WTC11 (cell line): ENCODE results near the gene RNF17. TPM values are rescaled to one million over a fixed set of nuclear protein-coding genes. Genes with fewer than 3 reads are reported as not detected.

Experiments
- ATAC-seq: fragments of 200-7000 bp; cut with Tn5 transposase; 2 replicates; pipeline ENCODE4 v1.10.0; 2021; ENCODE audit warnings: mild to moderate bottlenecking, moderate library complexity
- CTCF ChIA-PET: fragments of 300-600 bp; sonication (Branson Sonifier 250); formaldehyde crosslinking; loops from one replicate; lab custom pipeline; 2021; ENCODE audit warnings: antibody characterized with exemption; lab: Charles Lee
- POLR2A ChIA-PET: fragments of 350-600 bp; sonication (Branson Sonifier 250); formaldehyde crosslinking; loops from one replicate; lab custom pipeline; 2021; ENCODE audit warnings: antibody characterized with exemption; lab: Charles Lee
- DNase-seq: peaks from one replicate; pipeline ENCODE4 v3.0.0; 2021; ENCODE audit warnings: low spot score
- H3K27ac Mint-ChIP-seq: 2 replicates; pipeline ENCODE4 v1.8.0; 2021; ENCODE audit warnings: mixed read lengths
- H3K27me3 Mint-ChIP-seq: 2 replicates; pipeline ENCODE4 v1.8.0; 2021; ENCODE audit warnings: low read depth, mild to moderate bottlenecking, moderate library complexity, mixed read lengths
- H3K36me3 Mint-ChIP-seq: 2 replicates; pipeline ENCODE4 v1.8.0; 2021; ENCODE audit warnings: mixed read lengths
- H3K4me1 Mint-ChIP-seq: 2 replicates; pipeline ENCODE4 v1.8.0; 2022; ENCODE audit warnings: mixed read lengths
- H3K4me3 Mint-ChIP-seq: 2 replicates; pipeline ENCODE4 v1.8.0; 2021; ENCODE audit warnings: mild to moderate bottlenecking, moderate library complexity, mixed read lengths
- H3K9me3 Mint-ChIP-seq: 2 replicates; pipeline ENCODE4 v1.8.0; 2021; ENCODE audit warnings: mixed read lengths
- CBFB ChIP-seq: sonication (generic); formaldehyde crosslinking; IDR thresholded peaks from 2 replicates; pipeline ENCODE4 v1.8.1; 2022; ENCODE audit warnings: mild to moderate bottlenecking, low read depth, missing genetic modification reagents
- CREM ChIP-seq: sonication (generic); formaldehyde crosslinking; IDR thresholded peaks from 2 replicates; pipeline ENCODE4 v1.8.1; 2022; ENCODE audit warnings: mild to moderate bottlenecking, missing genetic modification reagents, moderate library complexity
- ESRRA ChIP-seq: sonication (generic); formaldehyde crosslinking; IDR thresholded peaks from 2 replicates; pipeline ENCODE4 v1.8.1; 2022; ENCODE audit warnings: mild to moderate bottlenecking, missing genetic modification reagents, borderline replicate concordance
- FOXJ3 ChIP-seq: sonication (generic); formaldehyde crosslinking; IDR thresholded peaks from 2 replicates; pipeline ENCODE4 v1.9.0; 2021; ENCODE audit warnings: missing genetic modification reagents, mild to moderate bottlenecking, borderline replicate concordance
- KAT7 ChIP-seq: sonication (generic); formaldehyde crosslinking; IDR thresholded peaks from 2 replicates; pipeline ENCODE4 v1.8.1; 2023; ENCODE audit warnings: missing genetic modification reagents, mild to moderate bottlenecking, borderline replicate concordance
- NFATC4 ChIP-seq: fragments of 250-450 bp; sonication (Bioruptor Pico); IDR thresholded peaks from 2 replicates; pipeline ENCODE4 v1.9.0; 2021; ENCODE audit warnings: mild to moderate bottlenecking
- NFYB ChIP-seq: sonication (generic); formaldehyde crosslinking; conservative IDR thresholded peaks from 2 replicates; pipeline ENCODE4 v1.8.0; 2022; ENCODE audit warnings: low read depth, missing genetic modification reagents
- PRRX2 ChIP-seq: fragments of 250-450 bp; sonication (Bioruptor Pico); IDR thresholded peaks from 2 replicates; pipeline ENCODE4 v1.8.0; 2021; ENCODE audit warnings: mild to moderate bottlenecking
- SP1 ChIP-seq: sonication (generic); formaldehyde crosslinking; conservative IDR thresholded peaks from 2 replicates; pipeline ENCODE4 v1.8.1; 2022; ENCODE audit warnings: missing genetic modification reagents
- TCF7 ChIP-seq: sonication (generic); formaldehyde crosslinking; IDR thresholded peaks from 2 replicates; pipeline ENCODE4 v1.8.0; 2022; ENCODE audit warnings: mild to moderate bottlenecking, low read depth, missing genetic modification reagents, moderate library complexity
- ZNF121 ChIP-seq: sonication (generic); formaldehyde crosslinking; IDR thresholded peaks from 2 replicates; pipeline ENCODE4 v1.8.0; 2023; ENCODE audit warnings: missing genetic modification reagents
- ZNF219 ChIP-seq: sonication (generic); formaldehyde crosslinking; IDR thresholded peaks from 2 replicates; pipeline ENCODE4 v1.8.0; 2023; ENCODE audit warnings: missing genetic modification reagents, mild to moderate bottlenecking, borderline replicate concordance
- ZNF232 ChIP-seq: sonication (generic); formaldehyde crosslinking; IDR thresholded peaks from 2 replicates; pipeline ENCODE4 v1.8.0; 2022; ENCODE audit warnings: mild to moderate bottlenecking, missing genetic modification reagents
- ZNF416 ChIP-seq: fragments of 250-450 bp; sonication (Bioruptor Pico); IDR thresholded peaks from 2 replicates; pipeline ENCODE4 v1.9.0; 2021; ENCODE audit warnings: mild to moderate bottlenecking, inconsistent platforms
- total RNA-seq: library from RNA; stranded (reverse); gene quantifications from 3 replicates; pipeline ENCODE4 v1.2.3, GENCODE V29; 2021
- TF ChIP-seq, protein P1 (sequence below): fragments of 250-450 bp; sonication (Bioruptor Pico); IDR thresholded peaks from 2 replicates; pipeline ENCODE4 v2.1.2; 2022; ENCODE audit warnings: mild to moderate bottlenecking, moderate library complexity
- TF ChIP-seq, protein P2 (sequence below): sonication (generic); formaldehyde crosslinking; IDR thresholded peaks from 2 replicates; pipeline ENCODE4 v1.8.1; 2023; ENCODE audit warnings: mild to moderate bottlenecking, missing genetic modification reagents, moderate library complexity
- TF ChIP-seq, protein P3 (sequence below): sonication (generic); formaldehyde crosslinking; IDR thresholded peaks from 2 replicates; pipeline ENCODE4 v1.8.0; 2022; ENCODE audit warnings: mild to moderate bottlenecking, missing genetic modification reagents
- TF ChIP-seq, protein P4 (sequence below): sonication (generic); formaldehyde crosslinking; IDR thresholded peaks from 2 replicates; pipeline ENCODE4 v1.8.0; 2022; ENCODE audit warnings: mild to moderate bottlenecking, missing genetic modification reagents
- TF ChIP-seq, protein P5 (sequence below): fragments of 250-450 bp; sonication (Bioruptor Pico); IDR thresholded peaks from 2 replicates; pipeline ENCODE4 v1.9.0; 2021; ENCODE audit warnings: mild to moderate bottlenecking
- TF ChIP-seq, protein P6 (sequence below): fragments of 200-600 bp; IDR thresholded peaks from 2 replicates; pipeline ENCODE4 v1.8.0; 2022; ENCODE audit warnings: antibody characterized with exemption
- TF ChIP-seq, protein P7 (sequence below): fragments of 250-450 bp; sonication (Bioruptor Pico); IDR thresholded peaks from 2 replicates; pipeline ENCODE4 v1.9.0; 2021; ENCODE audit warnings: moderate library complexity, mild to moderate bottlenecking, inconsistent platforms, borderline replicate concordance
- TF ChIP-seq, protein P8 (sequence below): sonication (generic); formaldehyde crosslinking; conservative IDR thresholded peaks from 2 replicates; pipeline ENCODE4 v1.8.1; 2023; ENCODE audit warnings: mild to moderate bottlenecking, low read depth, missing genetic modification reagents, moderate library complexity
- TF ChIP-seq, protein P9 (sequence below): fragments of 250-450 bp; sonication (Bioruptor Pico); IDR thresholded peaks from 2 replicates; pipeline ENCODE4 v1.9.0; 2021; ENCODE audit warnings: mild to moderate bottlenecking

The RNF17 gene
- total RNA-seq, 1 experiment from 2014 or later: not detected

DNA sequence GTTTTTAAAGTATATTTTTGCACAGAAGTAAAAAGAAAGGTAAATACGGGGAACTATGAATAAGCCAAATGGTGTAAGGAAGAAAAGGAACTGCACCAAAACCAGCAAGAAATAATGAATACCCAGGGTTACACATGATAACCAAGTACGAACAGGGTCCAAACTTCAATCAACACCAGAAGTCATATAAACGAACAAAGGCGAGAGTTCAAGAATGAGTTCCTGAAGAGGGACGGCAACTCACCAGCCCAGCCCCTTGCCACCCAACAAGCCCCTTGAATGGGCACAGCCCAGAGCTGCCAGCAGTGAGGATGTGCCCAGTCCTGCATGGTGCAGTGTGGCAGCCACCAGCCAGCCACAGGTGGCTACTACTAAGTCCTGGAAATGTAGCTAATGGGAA lies 132.1 kb downstream of the RNF17 start:
- CTCF ChIA-PET: no interaction called here
- peaks cover 58% of the 10 kb centered on the region for H3K36me3 Mint-ChIP-seq
- H3K27ac Mint-ChIP-seq: no peak overlapping the region
- POLR2A ChIA-PET: no interaction called here
- no peaks in the 10 kb centered on the region for H3K9me3 Mint-ChIP-seq
- peaks cover 3% of the 10 kb centered on the region; the same call in 1 of the 2 replicates for H3K4me1 Mint-ChIP-seq
- H3K27me3 Mint-ChIP-seq: no peaks in the 10 kb centered on the region
- TF ChIP-seq, protein P1, sequence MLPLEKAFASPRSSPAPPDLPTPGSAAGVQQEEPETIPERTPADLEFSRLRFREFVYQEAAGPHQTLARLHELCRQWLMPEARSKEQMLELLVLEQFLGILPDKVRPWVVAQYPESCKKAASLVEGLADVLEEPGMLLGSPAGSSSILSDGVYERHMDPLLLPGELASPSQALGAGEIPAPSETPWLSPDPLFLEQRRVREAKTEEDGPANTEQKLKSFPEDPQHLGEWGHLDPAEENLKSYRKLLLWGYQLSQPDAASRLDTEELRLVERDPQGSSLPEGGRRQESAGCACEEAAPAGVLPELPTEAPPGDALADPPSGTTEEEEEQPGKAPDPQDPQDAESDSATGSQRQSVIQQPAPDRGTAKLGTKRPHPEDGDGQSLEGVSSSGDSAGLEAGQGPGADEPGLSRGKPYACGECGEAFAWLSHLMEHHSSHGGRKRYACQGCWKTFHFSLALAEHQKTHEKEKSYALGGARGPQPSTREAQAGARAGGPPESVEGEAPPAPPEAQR (CRISPR knock-in tag): no peak
- no peak for TF ChIP-seq ZNF121 (CRISPR knock-in tag)
- no peak for TF ChIP-seq PRRX2 (CRISPR knock-in tag)
- TF ChIP-seq, protein P2, sequence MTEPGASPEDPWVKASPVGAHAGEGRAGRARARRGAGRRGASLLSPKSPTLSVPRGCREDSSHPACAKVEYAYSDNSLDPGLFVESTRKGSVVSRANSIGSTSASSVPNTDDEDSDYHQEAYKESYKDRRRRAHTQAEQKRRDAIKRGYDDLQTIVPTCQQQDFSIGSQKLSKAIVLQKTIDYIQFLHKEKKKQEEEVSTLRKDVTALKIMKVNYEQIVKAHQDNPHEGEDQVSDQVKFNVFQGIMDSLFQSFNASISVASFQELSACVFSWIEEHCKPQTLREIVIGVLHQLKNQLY (CRISPR knock-in tag): no peak
- TF ChIP-seq, protein P3, sequence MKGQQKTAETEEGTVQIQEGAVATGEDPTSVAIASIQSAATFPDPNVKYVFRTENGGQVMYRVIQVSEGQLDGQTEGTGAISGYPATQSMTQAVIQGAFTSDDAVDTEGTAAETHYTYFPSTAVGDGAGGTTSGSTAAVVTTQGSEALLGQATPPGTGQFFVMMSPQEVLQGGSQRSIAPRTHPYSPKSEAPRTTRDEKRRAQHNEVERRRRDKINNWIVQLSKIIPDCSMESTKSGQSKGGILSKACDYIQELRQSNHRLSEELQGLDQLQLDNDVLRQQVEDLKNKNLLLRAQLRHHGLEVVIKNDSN (CRISPR knock-in tag): no peak
- no peak for TF ChIP-seq FOXJ3 (CRISPR knock-in tag)
- TF ChIP-seq, protein P4, sequence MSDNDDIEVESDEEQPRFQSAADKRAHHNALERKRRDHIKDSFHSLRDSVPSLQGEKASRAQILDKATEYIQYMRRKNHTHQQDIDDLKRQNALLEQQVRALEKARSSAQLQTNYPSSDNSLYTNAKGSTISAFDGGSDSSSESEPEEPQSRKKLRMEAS: no peak
- no peak for TF ChIP-seq TCF7
- TF ChIP-seq KAT7 (CRISPR knock-in tag): no peak
- TF ChIP-seq, protein P5, sequence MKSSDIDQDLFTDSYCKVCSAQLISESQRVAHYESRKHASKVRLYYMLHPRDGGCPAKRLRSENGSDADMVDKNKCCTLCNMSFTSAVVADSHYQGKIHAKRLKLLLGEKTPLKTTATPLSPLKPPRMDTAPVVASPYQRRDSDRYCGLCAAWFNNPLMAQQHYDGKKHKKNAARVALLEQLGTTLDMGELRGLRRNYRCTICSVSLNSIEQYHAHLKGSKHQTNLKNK: no peak
- TF ChIP-seq NFATC4: no peak
- TF ChIP-seq ZNF416 (CRISPR knock-in tag): no peak
- no peak for TF ChIP-seq ESRRA
- no peak for TF ChIP-seq NFYB
- no peak for TF ChIP-seq CREM (CRISPR knock-in tag)
- no peak for TF ChIP-seq ZNF232
- TF ChIP-seq CBFB (CRISPR knock-in tag): no peak
- TF ChIP-seq, protein P6, sequence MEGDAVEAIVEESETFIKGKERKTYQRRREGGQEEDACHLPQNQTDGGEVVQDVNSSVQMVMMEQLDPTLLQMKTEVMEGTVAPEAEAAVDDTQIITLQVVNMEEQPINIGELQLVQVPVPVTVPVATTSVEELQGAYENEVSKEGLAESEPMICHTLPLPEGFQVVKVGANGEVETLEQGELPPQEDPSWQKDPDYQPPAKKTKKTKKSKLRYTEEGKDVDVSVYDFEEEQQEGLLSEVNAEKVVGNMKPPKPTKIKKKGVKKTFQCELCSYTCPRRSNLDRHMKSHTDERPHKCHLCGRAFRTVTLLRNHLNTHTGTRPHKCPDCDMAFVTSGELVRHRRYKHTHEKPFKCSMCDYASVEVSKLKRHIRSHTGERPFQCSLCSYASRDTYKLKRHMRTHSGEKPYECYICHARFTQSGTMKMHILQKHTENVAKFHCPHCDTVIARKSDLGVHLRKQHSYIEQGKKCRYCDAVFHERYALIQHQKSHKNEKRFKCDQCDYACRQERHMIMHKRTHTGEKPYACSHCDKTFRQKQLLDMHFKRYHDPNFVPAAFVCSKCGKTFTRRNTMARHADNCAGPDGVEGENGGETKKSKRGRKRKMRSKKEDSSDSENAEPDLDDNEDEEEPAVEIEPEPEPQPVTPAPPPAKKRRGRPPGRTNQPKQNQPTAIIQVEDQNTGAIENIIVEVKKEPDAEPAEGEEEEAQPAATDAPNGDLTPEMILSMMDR: no peak
- no peak for TF ChIP-seq SP1
- TF ChIP-seq, protein P7, sequence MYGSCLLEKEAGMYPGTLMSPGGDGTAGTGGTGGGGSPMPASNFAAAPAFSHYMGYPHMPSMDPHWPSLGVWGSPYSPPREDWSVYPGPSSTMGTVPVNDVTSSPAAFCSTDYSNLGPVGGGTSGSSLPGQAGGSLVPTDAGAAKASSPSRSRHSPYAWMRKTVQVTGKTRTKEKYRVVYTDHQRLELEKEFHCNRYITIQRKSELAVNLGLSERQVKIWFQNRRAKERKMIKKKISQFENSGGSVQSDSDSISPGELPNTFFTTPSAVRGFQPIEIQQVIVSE: no peak
- TF ChIP-seq, all 79 proteins: peak for 0
- no peak overlapping the region for H3K4me3 Mint-ChIP-seq
- DNase-seq (no peak), ATAC-seq (no peak)

DNA sequence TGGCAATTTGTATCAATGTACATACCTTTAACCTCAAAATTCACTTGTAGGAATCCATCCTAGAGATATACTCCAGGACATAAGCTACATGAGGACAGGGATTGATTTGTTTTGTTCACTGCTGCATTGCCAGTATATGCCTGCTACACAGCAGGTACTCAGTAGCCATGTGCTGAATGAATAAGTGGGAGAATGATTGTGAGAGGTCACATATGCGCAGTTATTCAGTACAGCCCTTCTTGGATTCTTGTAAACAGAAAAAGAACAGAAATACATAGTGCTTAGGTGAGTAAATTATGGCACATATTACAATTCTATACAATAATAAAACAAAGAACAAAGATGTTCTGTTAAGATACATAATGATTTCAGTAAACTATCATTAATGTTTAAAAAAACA lies 133.3 kb downstream of the RNF17 start:
- no peak for DNase-seq
- H3K4me3 Mint-ChIP-seq: no peak overlapping the region
- H3K36me3 Mint-ChIP-seq: peaks cover 45% of the 10 kb centered on the region
- POLR2A ChIA-PET: no interaction called here
- CTCF ChIA-PET: no interaction called here
- no peak overlapping the region for H3K27ac Mint-ChIP-seq
- H3K27me3 Mint-ChIP-seq: no peaks in the 10 kb centered on the region
- ATAC-seq: no peak
- no peaks in the 10 kb centered on the region for H3K9me3 Mint-ChIP-seq
- peaks cover 3% of the 10 kb centered on the region; the same call in 1 of the 2 replicates for H3K4me1 Mint-ChIP-seq
- TF ChIP-seq CBFB (CRISPR knock-in tag) (no peak), FOXJ3 (CRISPR knock-in tag) (no peak), ZNF219 (no peak)
- TF ChIP-seq, protein P8, sequence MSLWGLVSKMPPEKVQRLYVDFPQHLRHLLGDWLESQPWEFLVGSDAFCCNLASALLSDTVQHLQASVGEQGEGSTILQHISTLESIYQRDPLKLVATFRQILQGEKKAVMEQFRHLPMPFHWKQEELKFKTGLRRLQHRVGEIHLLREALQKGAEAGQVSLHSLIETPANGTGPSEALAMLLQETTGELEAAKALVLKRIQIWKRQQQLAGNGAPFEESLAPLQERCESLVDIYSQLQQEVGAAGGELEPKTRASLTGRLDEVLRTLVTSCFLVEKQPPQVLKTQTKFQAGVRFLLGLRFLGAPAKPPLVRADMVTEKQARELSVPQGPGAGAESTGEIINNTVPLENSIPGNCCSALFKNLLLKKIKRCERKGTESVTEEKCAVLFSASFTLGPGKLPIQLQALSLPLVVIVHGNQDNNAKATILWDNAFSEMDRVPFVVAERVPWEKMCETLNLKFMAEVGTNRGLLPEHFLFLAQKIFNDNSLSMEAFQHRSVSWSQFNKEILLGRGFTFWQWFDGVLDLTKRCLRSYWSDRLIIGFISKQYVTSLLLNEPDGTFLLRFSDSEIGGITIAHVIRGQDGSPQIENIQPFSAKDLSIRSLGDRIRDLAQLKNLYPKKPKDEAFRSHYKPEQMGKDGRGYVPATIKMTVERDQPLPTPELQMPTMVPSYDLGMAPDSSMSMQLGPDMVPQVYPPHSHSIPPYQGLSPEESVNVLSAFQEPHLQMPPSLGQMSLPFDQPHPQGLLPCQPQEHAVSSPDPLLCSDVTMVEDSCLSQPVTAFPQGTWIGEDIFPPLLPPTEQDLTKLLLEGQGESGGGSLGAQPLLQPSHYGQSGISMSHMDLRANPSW (CRISPR knock-in tag): no peak
- TF ChIP-seq, protein P9, sequence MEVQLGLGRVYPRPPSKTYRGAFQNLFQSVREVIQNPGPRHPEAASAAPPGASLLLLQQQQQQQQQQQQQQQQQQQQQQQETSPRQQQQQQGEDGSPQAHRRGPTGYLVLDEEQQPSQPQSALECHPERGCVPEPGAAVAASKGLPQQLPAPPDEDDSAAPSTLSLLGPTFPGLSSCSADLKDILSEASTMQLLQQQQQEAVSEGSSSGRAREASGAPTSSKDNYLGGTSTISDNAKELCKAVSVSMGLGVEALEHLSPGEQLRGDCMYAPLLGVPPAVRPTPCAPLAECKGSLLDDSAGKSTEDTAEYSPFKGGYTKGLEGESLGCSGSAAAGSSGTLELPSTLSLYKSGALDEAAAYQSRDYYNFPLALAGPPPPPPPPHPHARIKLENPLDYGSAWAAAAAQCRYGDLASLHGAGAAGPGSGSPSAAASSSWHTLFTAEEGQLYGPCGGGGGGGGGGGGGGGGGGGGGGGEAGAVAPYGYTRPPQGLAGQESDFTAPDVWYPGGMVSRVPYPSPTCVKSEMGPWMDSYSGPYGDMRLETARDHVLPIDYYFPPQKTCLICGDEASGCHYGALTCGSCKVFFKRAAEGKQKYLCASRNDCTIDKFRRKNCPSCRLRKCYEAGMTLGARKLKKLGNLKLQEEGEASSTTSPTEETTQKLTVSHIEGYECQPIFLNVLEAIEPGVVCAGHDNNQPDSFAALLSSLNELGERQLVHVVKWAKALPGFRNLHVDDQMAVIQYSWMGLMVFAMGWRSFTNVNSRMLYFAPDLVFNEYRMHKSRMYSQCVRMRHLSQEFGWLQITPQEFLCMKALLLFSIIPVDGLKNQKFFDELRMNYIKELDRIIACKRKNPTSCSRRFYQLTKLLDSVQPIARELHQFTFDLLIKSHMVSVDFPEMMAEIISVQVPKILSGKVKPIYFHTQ (CRISPR knock-in tag): no peak
- TF ChIP-seq, protein P6: no peak
